ENCODE data around the gene PRUNE2. TPM values are rescaled to one million over a fixed set of nuclear protein-coding genes. Genes with fewer than 3 reads are reported as not detected.
A peak's percentile ranks its signal among the peaks of the same experiment; 100 is the strongest.

PRUNE2 gene
- total RNA-seq, 2 experiments from 2014 or later: not detected

GRCh38 chr9:76759732-76760131 is 146.2 kb downstream of the PRUNE2 start:
- H3K9me3 Mint-ChIP-seq: no peaks in the 10 kb centered on the region
- CTCF ChIA-PET: no interaction called here
- no peak for TF ChIP-seq CTCF (IDR thresholded peaks at IDR 0.05)
- Histone ChIP-seq H3K4me3 (ENCODE audit: low read length) (no peak overlapping the region), H3K36me3 (ENCODE audit: insufficient read depth, low read length) (no peaks in the 10 kb centered on the region), H3K9me3 (ENCODE audit: control insufficient read depth in 1 of 2, insufficient read depth in 1 of 2, low read length in 2 of 2) (no peaks in the 10 kb centered on the region), H3K4me1 (ENCODE audit: insufficient read depth, low read length) (no peaks in the 10 kb centered on the region), H3K27me3 (ENCODE audit: control insufficient read depth in 1 of 2, insufficient read depth in 2 of 2, low read length in 2 of 2) (no peaks in the 10 kb centered on the region), H3K27ac (ENCODE audit: low read depth in 1 of 2, low read length in 2 of 2) (no peak overlapping the region)
- no peaks in the 10 kb centered on the region for H3K36me3 Mint-ChIP-seq (ENCODE audit: low read depth)
- no peak overlapping the region for H3K27ac Mint-ChIP-seq
- H3K4me3 Mint-ChIP-seq: no peak overlapping the region
- H3K27me3 Mint-ChIP-seq: peaks cover 8% of the 10 kb centered on the region
- ATAC-seq (ENCODE audit: poor library complexity) (no peak), DNase-seq (peak in 1 of 14 experiments; percentile 7)
- POLR2A ChIA-PET: no interaction called here
- H3K4me1 Mint-ChIP-seq (ENCODE audit: low read depth): no peaks in the 10 kb centered on the region
- intact Hi-C loops (cut with DNase I, micrococcal nuclease): no loop called here

- no peaks in the 10 kb centered on the region for H3K27me3 ChIP-seq (ENCODE audit: control insufficient read depth in 1 of 2, insufficient read depth in 2 of 2, low read length in 2 of 2)
- H3K4me3 Mint-ChIP-seq: no peak overlapping the region
- POLR2A ChIA-PET: no interaction called here
- no peak overlapping the region for H3K27ac ChIP-seq (ENCODE audit: low read depth in 1 of 2, low read length in 2 of 2)
- no peaks in the 10 kb centered on the region for H3K4me1 ChIP-seq (ENCODE audit: insufficient read depth, low read length)
- CTCF ChIA-PET: no interaction called here
- no peak overlapping the region for H3K27ac Mint-ChIP-seq
- H3K9me3 Mint-ChIP-seq: no peaks in the 10 kb centered on the region
- H3K9me3 ChIP-seq (ENCODE audit: control insufficient read depth in 1 of 2, insufficient read depth in 1 of 2, low read length in 2 of 2): no peaks in the 10 kb centered on the region
- no peak for TF ChIP-seq CTCF (IDR thresholded peaks at IDR 0.05)
- DNase-seq (no peak), ATAC-seq (ENCODE audit: poor library complexity) (no peak)
- intact Hi-C loops (cut with DNase I, micrococcal nuclease): no loop called here
- no peaks in the 10 kb centered on the region for H3K4me1 Mint-ChIP-seq (ENCODE audit: low read depth)
- no peaks in the 10 kb centered on the region for H3K36me3 Mint-ChIP-seq (ENCODE audit: low read depth)
- peaks cover 8% of the 10 kb centered on the region for H3K27me3 Mint-ChIP-seq
- no peaks in the 10 kb centered on the region for H3K36me3 ChIP-seq (ENCODE audit: insufficient read depth, low read length)
- no peak overlapping the region for H3K4me3 ChIP-seq (ENCODE audit: low read length)
Observed at GRCh38 chr9:76758476-76758875, 147.4 kb downstream of the PRUNE2 start.

- intact Hi-C loops (cut with DNase I, micrococcal nuclease): no loop called here
- Mint-ChIP-seq H3K4me3 (no peak overlapping the region), H3K27ac (no peak overlapping the region), H3K36me3 (ENCODE audit: low read depth) (no peaks in the 10 kb centered on the region), H3K9me3 (no peaks in the 10 kb centered on the region), H3K4me1 (ENCODE audit: low read depth) (no peaks in the 10 kb centered on the region), H3K27me3 (peaks cover 8% of the 10 kb centered on the region)
- ChIA-PET POLR2A (no interaction called here), CTCF (no interaction called here)
- TF ChIP-seq CTCF (IDR thresholded peaks at IDR 0.05): no peak
- no peak overlapping the region for H3K27ac ChIP-seq (ENCODE audit: low read depth in 1 of 2, low read length in 2 of 2)
- H3K4me1 ChIP-seq (ENCODE audit: insufficient read depth, low read length): no peaks in the 10 kb centered on the region
- ATAC-seq (ENCODE audit: poor library complexity) (no peak), DNase-seq (no peak)
- no peaks in the 10 kb centered on the region for H3K36me3 ChIP-seq (ENCODE audit: insufficient read depth, low read length)
- no peaks in the 10 kb centered on the region for H3K9me3 ChIP-seq (ENCODE audit: control insufficient read depth in 1 of 2, insufficient read depth in 1 of 2, low read length in 2 of 2)
- H3K4me3 ChIP-seq (ENCODE audit: low read length): no peak overlapping the region
- no peaks in the 10 kb centered on the region for H3K27me3 ChIP-seq (ENCODE audit: control insufficient read depth in 1 of 2, insufficient read depth in 2 of 2, low read length in 2 of 2)
Observed at GRCh38 chr9:76756941-76757673, 148.8 kb downstream of the PRUNE2 start.
